ENCODE data around the gene TOR3A. TPM values are rescaled to one million over a fixed set of nuclear protein-coding genes. Genes with fewer than 3 reads are reported as not detected.

Gene TOR3A
- total RNA-seq, 4 donors from 2014 or later: 17.8 to 40.5 (median 31.4) TPM

DNA sequence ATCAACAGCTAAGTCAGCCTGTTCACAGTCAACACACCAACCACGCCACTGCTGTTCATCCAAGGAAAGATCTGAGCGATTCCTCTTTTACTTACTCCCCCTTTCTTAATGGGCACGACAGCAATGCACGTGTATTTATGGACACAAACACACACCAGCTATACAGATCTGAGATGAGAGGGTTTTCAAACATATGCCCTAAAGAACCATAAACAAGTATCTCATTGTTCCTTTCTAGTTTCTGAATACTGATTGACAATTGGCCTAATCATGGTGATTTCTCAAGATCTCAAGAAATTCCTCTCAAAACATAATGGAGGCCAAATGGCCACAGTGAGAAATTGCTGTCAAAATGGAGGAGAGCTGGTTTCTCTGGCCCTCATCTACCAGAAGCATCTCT, 18.0 kb downstream of the TOR3A start:
- no peak for ATAC-seq
- TF ChIP-seq, protein P1, sequence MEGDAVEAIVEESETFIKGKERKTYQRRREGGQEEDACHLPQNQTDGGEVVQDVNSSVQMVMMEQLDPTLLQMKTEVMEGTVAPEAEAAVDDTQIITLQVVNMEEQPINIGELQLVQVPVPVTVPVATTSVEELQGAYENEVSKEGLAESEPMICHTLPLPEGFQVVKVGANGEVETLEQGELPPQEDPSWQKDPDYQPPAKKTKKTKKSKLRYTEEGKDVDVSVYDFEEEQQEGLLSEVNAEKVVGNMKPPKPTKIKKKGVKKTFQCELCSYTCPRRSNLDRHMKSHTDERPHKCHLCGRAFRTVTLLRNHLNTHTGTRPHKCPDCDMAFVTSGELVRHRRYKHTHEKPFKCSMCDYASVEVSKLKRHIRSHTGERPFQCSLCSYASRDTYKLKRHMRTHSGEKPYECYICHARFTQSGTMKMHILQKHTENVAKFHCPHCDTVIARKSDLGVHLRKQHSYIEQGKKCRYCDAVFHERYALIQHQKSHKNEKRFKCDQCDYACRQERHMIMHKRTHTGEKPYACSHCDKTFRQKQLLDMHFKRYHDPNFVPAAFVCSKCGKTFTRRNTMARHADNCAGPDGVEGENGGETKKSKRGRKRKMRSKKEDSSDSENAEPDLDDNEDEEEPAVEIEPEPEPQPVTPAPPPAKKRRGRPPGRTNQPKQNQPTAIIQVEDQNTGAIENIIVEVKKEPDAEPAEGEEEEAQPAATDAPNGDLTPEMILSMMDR (IDR thresholded peaks at IDR 0.05): no peak
- TF ChIP-seq POLR2AphosphoS5 (IDR thresholded peaks at IDR 0.05): no peak
- no peak for TF ChIP-seq POLR2A (IDR thresholded peaks at IDR 0.05)
- TF ChIP-seq EP300 (IDR thresholded peaks at IDR 0.05): no peak

DNA sequence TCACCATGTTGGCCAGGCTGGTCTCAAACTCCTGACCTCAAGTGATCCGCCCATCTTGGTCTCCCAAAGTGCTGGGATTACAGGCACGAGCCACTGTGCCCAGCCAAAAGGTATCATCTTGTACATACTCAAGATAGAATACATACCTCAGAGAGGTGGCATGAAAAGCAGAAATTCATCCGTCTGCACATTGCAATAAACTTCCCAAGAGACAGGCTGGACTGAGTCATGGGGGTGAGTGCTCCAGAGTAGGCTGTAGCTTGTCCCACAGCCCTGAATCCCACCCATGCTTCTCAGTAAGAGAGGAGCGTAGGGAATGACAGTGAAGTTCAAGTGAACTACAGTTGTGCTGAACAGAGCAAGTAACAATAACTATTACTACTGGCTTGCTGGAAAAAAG, 19.7 kb downstream of the TOR3A start:
- no peaks in the 10 kb centered on the region for H3K4me1 ChIP-seq
- peaks cover 0 to 35% of the 10 kb centered on the region in 2 donors for H3K36me3 ChIP-seq
- no peak overlapping the region for H3K4me3 ChIP-seq
- H3K9me3 ChIP-seq: no peaks in the 10 kb centered on the region
- 94% methylated on average over 2 of the region's 4 CpGs; no CpG with 5 or more reads in 1 of the 2 donors for WGBS, 2 donors (ENCODE audit: low coverage in 1 of 2)
- H3K27ac ChIP-seq: no peak overlapping the region
- TF ChIP-seq POLR2A (IDR thresholded peaks at IDR 0.05) (no peak), EP300 (IDR thresholded peaks at IDR 0.05) (no peak), POLR2AphosphoS5 (IDR thresholded peaks at IDR 0.05) (no peak)
- TF ChIP-seq, protein P1 (IDR thresholded peaks at IDR 0.05): no peak
- no peak for ATAC-seq
- no peaks in the 10 kb centered on the region for H3K27me3 ChIP-seq

More for the DNA sequence above, 18.0 kb downstream of the TOR3A start:
- Histone ChIP-seq H3K9me3 (no peaks in the 10 kb centered on the region), H3K27me3 (no peaks in the 10 kb centered on the region), H3K27ac (no peak overlapping the region), H3K36me3 (peaks cover 0 to 47% of the 10 kb centered on the region in 2 donors), H3K4me3 (no peak overlapping the region), H3K4me1 (no peaks in the 10 kb centered on the region)
- WGBS, 2 donors (ENCODE audit: low coverage in 1 of 2): 87% methylated on average over 4 of the region's 4 CpGs; no CpG with 5 or more reads in 1 of the 2 donors

DNA sequence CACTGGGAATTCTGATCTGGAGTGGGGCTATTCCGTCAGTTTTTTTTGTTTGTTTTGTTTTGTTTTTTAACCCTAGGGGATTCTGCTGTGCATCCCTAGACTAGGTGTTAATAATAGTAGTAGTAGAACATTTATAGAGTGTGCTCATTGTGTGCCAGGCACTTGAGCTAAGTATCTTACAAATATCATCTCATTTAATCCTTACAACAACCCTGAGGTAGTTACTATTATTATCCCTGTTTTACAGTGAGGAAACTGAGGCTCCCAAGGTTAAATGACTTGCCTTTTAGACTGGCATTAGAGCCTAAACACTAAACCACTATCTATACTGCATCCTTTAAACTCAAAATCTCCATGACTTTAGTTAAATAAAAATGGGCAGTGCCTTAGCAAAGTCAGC, 22.1 kb downstream of the TOR3A start:
- H3K27ac ChIP-seq: no peak overlapping the region
- TF ChIP-seq POLR2A (IDR thresholded peaks at IDR 0.05): no peak
- TF ChIP-seq POLR2AphosphoS5 (IDR thresholded peaks at IDR 0.05): no peak
- TF ChIP-seq, protein P1 (IDR thresholded peaks at IDR 0.05): no peak
- no peaks in the 10 kb centered on the region for H3K4me1 ChIP-seq
- no peaks in the 10 kb centered on the region for H3K27me3 ChIP-seq
- peaks cover 0 to 41% of the 10 kb centered on the region in 2 donors for H3K36me3 ChIP-seq
- ATAC-seq: no peak
- no peaks in the 10 kb centered on the region for H3K9me3 ChIP-seq
- no peak overlapping the region for H3K4me3 ChIP-seq
- 86 to 95% methylated on average over 1 of the region's 1 CpG for WGBS, 2 donors (ENCODE audit: low coverage in 1 of 2)

DNA sequence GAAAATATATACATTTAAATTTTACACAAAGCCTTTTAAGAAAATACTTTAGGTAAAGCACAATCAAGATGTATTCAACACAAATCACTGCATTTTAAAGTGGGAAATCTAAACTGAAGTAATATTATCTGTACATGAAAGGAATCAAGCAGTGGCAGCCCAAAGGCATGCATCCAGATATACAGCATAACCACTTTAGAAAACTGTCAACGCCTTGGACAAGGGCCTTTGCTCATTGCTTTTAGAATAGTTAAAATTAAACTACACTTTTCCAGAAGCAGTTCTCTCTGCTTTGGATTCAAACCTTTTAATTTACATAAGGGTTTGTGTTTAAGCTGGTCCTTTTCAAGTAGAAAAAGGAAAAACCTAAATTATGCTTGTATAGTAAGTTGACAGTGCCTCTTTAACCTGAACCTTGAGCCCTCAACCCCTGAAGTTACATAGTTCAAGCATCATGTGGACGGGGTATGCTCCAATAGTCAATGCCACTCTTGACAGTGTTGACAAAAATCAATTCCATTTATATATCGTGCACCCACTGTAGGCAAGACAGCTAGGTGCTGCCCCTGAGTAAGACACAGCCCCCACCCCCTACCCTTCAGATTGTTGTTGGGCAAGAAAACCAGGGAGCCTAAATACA, 22.9 kb downstream of the TOR3A start:
- Histone ChIP-seq H3K4me3 (no peak overlapping the region), H3K4me1 (no peaks in the 10 kb centered on the region), H3K36me3 (peaks cover 0 to 48% of the 10 kb centered on the region in 2 donors), H3K9me3 (no peaks in the 10 kb centered on the region), H3K27ac (no peak overlapping the region), H3K27me3 (no peaks in the 10 kb centered on the region)
- no peak for ATAC-seq
- TF ChIP-seq POLR2AphosphoS5 (IDR thresholded peaks at IDR 0.05) (no peak), POLR2A (IDR thresholded peaks at IDR 0.05) (no peak), EP300 (IDR thresholded peaks at IDR 0.05) (no peak)
- TF ChIP-seq, protein P1 (IDR thresholded peaks at IDR 0.05): no peak
- WGBS, 2 donors (ENCODE audit: low coverage in 1 of 2): 94% methylated on average over 3 of the region's 3 CpGs

DNA sequence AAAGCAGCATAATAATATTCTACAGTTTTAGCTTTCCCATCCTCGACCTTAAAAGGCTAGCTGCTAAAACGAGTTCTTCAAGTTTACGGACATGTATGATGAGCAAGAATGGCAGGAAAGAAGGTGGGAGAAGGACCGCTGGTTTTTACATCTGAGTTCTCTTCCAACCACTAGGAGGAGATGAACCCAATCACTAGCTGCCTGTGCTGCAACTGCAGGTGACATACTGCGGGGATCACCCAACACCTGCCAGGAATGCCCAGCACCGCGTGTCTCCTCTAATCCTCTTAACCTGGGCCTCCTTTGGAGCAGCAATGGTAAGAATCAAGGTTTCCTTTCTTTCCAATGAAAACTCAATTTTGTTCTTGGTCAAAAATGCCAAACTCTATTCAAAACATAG, 23.5 kb downstream of the TOR3A start:
- WGBS, 2 donors (ENCODE audit: low coverage in 1 of 2): 66 to 69% methylated on average over 7 of the region's 7 CpGs
- Histone ChIP-seq H3K36me3 (peaks cover 0 to 55% of the 10 kb centered on the region in 2 donors), H3K4me3 (no peak overlapping the region), H3K27me3 (no peaks in the 10 kb centered on the region), H3K9me3 (no peaks in the 10 kb centered on the region), H3K27ac (no peak overlapping the region), H3K4me1 (no peaks in the 10 kb centered on the region)
- TF ChIP-seq, protein P1 (IDR thresholded peaks at IDR 0.05): peak in 2 of 4 experiments; percentile 11 to 20
- no peak for TF ChIP-seq POLR2AphosphoS5 (IDR thresholded peaks at IDR 0.05)
- ATAC-seq: no peak
